Measurements from ENCODE around the gene THSD7B. TPM values are rescaled to one million over a fixed set of nuclear protein-coding genes. Genes with fewer than 3 reads are reported as not detected.

THSD7B gene
- total and polyA plus RNA-seq, 9 of the 15 experiments (the other 6 are each of a cell fraction or from before 2014, with no cell fraction given): not detected

DNA sequence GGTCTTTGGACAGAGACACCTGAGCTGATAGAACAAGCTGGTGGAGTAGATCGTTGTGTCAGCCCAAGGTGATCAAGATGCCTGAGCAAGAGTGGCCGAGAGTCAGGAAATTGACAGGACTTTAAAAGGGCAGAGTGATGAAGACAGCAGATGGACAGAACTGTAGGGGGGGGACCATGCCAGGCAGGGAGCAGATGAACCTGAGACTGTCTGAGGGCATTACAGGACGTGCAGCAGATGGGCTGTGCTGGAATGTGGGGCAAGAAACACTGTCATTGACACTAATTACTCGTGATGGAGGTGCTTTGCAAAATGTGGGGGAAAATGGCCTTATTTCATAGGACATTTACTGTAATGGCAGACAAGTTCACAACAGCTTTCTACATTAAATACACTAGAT lies 225.0 kb downstream of the THSD7B start:
- TF ChIP-seq, protein P1, sequence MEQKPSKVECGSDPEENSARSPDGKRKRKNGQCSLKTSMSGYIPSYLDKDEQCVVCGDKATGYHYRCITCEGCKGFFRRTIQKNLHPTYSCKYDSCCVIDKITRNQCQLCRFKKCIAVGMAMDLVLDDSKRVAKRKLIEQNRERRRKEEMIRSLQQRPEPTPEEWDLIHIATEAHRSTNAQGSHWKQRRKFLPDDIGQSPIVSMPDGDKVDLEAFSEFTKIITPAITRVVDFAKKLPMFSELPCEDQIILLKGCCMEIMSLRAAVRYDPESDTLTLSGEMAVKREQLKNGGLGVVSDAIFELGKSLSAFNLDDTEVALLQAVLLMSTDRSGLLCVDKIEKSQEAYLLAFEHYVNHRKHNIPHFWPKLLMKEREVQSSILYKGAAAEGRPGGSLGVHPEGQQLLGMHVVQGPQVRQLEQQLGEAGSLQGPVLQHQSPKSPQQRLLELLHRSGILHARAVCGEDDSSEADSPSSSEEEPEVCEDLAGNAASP (IDR thresholded peaks at IDR 0.05): no peak
- TF ChIP-seq TEAD1 (CRISPR knock-in tag; IDR thresholded peaks at IDR 0.05): no peak
- TF ChIP-seq NR1H2 (CRISPR knock-in tag; IDR thresholded peaks at IDR 0.05): no peak
- no peak for TF ChIP-seq NR2C1 (IDR thresholded peaks at IDR 0.05)
- no peak for TF ChIP-seq NR2C1 (tag; IDR thresholded peaks at IDR 0.05)
- TF ChIP-seq FOXA1 (IDR thresholded peaks at IDR 0.05; ENCODE audit: borderline replicate concordance): no peak
- no peak for TF ChIP-seq ZNF23 (CRISPR knock-in tag; IDR thresholded peaks at IDR 0.05)
- TF ChIP-seq HDAC3 (IDR thresholded peaks at IDR 0.05; ENCODE audit: borderline replicate concordance, partially characterized antibody): no peak
- TF ChIP-seq GABPB2 (CRISPR knock-in tag; conservative IDR thresholded peaks at IDR 0.05): no peak
- no peak for TF ChIP-seq ZNF589 (CRISPR knock-in tag; IDR thresholded peaks at IDR 0.05; ENCODE audit: low read depth)
- TF ChIP-seq MCM7 (IDR thresholded peaks at IDR 0.05): no peak
- TF ChIP-seq PRPF4 (IDR thresholded peaks at IDR 0.05; ENCODE audit: insufficient read depth, low read depth, low read length, poor library complexity, severe bottlenecking): no peak
- no peak for ATAC-seq
- H2AFZ ChIP-seq (ENCODE audit: low read depth, low read length): no peak overlapping the region
- intact Hi-C loops (cut with micrococcal nuclease) (no loop called here), in situ Hi-C loops (cut with MboI) (no loop called here)
- no TSS peak for BruUV-seq (replicated peaks)
- 0% methylated on average over 4 of the region's 4 CpGs for WGBS (ENCODE audit: insufficient coverage, low coverage, missing lambda C conversion rate)
- no peak overlapping the region for H3K9ac ChIP-seq (ENCODE audit: insufficient read depth in 1 of 2, low read depth in 2 of 2, low read length in 2 of 2)
- FAIRE-seq: no peak
- H3K27ac ChIP-seq (ENCODE audit: extremely low read depth, low read depth, low read length): no peak overlapping the region
- H3K4me2 ChIP-seq (ENCODE audit: insufficient read depth, low read length): no peak overlapping the region
- no peaks in the 10 kb centered on the region for H3K36me3 ChIP-seq (ENCODE audit: control insufficient read depth, insufficient read depth, low read length)
- H3K9me1 ChIP-seq (ENCODE audit: control insufficient read depth, insufficient read depth, low read length): no peaks in the 10 kb centered on the region
- no peaks in the 10 kb centered on the region for H3K27me3 ChIP-seq (ENCODE audit: control insufficient read depth in 2 of 2, insufficient read depth in 2 of 2, low read length in 2 of 2)
- H3K79me2 ChIP-seq (ENCODE audit: control insufficient read depth, insufficient read depth, low read length): no peaks in the 10 kb centered on the region
- CTCF ChIA-PET (ENCODE audit: low intra/inter-chr PET ratio): no interaction called here
- H3K4me1 ChIP-seq (replicated peaks in 1 of 2; ENCODE audit: control insufficient read depth in 2 of 2, insufficient read depth in 2 of 2, low read length in 2 of 2): no peaks in the 10 kb centered on the region
- H3K4me3 ChIP-seq: no peak overlapping the region
- no peaks in the 10 kb centered on the region for H3K9me3 ChIP-seq (replicated peaks; ENCODE audit: control insufficient read depth, insufficient read depth, low read depth, low read length)
- DNase-seq (ENCODE audit: extremely low read depth in 1 of 4, low spot score in 3 of 4): no peak
- H4K20me1 ChIP-seq (replicated peaks; ENCODE audit: control insufficient read depth, insufficient read depth, low read length): no peaks in the 10 kb centered on the region
- POLR2A ChIA-PET: no interaction called here

Measured in K562 (cell line).